Thyroid gland (tissue), 4 donors: ENCODE data around the gene CAMKMT.

Source experiments
- POLR2A ChIP-seq, 2 donors: fragments of 450-650 bp; IDR thresholded peaks; one replicate each; pipeline ENCODE4 v1.6.1; 2017; ENCODE audit warnings: antibody characterized with exemption in 2 of 2, mild to moderate bottlenecking in 2 of 2, moderate library complexity in 1 of 2
- TF ChIP-seq, protein P1 (sequence below), 6 experiments: fragments of 200-600 bp in 3 of 6; fragments of 450-650 bp in 3 of 6; sonication (generic) in 3 of 6; IDR thresholded peaks; one replicate each; pipeline ENCODE4 v1.5.1; 2016 to 2019; ENCODE audit warnings: antibody characterized with exemption in 6 of 6, mild to moderate bottlenecking in 2 of 6, inconsistent platforms in 1 of 6, moderate library complexity in 1 of 6

DNA sequence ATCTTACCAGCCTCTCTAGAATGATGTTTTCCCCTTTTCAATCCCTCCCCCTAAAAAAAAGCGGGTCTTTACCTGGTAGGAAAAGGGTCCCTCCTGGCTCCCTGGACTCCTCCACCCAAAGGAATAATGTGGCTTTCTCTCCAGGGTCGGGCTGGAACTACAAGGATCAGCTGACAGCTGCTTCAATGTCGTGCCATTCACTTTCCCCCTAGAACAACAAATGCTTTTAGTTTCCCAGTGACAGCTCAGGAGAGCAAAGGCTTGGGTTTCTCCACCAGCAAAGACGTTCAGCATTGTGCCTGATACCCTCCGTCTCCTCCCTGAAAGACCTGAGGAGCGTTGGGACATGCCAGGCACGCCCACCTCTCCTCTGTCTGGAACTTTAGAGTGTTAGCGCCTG lies 405.9 kb downstream of the CAMKMT start:
- TF ChIP-seq, protein P1, sequence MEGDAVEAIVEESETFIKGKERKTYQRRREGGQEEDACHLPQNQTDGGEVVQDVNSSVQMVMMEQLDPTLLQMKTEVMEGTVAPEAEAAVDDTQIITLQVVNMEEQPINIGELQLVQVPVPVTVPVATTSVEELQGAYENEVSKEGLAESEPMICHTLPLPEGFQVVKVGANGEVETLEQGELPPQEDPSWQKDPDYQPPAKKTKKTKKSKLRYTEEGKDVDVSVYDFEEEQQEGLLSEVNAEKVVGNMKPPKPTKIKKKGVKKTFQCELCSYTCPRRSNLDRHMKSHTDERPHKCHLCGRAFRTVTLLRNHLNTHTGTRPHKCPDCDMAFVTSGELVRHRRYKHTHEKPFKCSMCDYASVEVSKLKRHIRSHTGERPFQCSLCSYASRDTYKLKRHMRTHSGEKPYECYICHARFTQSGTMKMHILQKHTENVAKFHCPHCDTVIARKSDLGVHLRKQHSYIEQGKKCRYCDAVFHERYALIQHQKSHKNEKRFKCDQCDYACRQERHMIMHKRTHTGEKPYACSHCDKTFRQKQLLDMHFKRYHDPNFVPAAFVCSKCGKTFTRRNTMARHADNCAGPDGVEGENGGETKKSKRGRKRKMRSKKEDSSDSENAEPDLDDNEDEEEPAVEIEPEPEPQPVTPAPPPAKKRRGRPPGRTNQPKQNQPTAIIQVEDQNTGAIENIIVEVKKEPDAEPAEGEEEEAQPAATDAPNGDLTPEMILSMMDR (IDR thresholded peaks at IDR 0.05), result no peak
- no peak for TF ChIP-seq POLR2A (IDR thresholded peaks at IDR 0.05)
